Stimulated activated CD8-positive, alpha-beta memory T cell treated with anti-CD3 and anti-CD28 coated beads, Interleukin-4, amount 100 ng/mL, for 24 hours (primary cell): Measurements from ENCODE around the gene ALG9.
"Not testable (repeated sequence)": the region's sequence is repeated elsewhere in the genome, so short reads cannot be mapped to it uniquely, and the experiment has no call there.

Source experiments
- DNase-seq: peaks from one replicate; pipeline ENCODE4 v3.0.0-alpha.2; 2020; ENCODE audit warnings: low read depth

The ALG9 gene, protein sequence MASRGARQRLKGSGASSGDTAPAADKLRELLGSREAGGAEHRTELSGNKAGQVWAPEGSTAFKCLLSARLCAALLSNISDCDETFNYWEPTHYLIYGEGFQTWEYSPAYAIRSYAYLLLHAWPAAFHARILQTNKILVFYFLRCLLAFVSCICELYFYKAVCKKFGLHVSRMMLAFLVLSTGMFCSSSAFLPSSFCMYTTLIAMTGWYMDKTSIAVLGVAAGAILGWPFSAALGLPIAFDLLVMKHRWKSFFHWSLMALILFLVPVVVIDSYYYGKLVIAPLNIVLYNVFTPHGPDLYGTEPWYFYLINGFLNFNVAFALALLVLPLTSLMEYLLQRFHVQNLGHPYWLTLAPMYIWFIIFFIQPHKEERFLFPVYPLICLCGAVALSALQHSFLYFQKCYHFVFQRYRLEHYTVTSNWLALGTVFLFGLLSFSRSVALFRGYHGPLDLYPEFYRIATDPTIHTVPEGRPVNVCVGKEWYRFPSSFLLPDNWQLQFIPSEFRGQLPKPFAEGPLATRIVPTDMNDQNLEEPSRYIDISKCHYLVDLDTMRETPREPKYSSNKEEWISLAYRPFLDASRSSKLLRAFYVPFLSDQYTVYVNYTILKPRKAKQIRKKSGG

GRCh38 chr11:111870886-111871692, at the start of gene ALG9:
Gene ALG9 (minus strand): TSS chr11:111871581. CDS start chr11:111871482, 99 bp downstream.
- peak; percentile 83 for DNase-seq

DNA sequence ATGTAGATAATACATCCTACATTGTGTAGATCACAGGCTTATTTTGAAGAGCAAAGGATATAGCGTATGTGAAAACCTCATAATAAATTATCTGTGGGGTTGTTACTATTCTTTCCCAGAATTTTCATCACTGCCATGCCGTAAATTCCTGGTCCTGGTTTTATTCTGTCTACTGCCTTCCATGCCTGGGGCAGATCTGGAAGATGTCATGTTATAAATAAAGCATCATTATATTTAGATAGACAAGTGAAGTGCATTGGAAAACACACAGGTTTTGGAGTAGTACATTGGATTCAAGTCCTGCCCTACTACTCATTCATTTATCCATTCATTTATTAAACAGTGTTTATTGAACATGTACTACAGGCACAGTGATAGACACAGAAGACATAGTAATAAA, 49.5 kb upstream of the ALG9 start:
- no peak for DNase-seq

GRCh38 chr11:111918390-111919256, 47.2 kb upstream of the ALG9 start, which contains the start of gene C11orf52:
Gene C11orf52 (plus strand): TSS chr11:111918913. CDS start chr11:111918973, 60 bp downstream.
- no peak for DNase-seq

GRCh38 chr11:111917788-111918187, 46.4 kb upstream of the ALG9 start:
- no peak for DNase-seq

- no peak for DNase-seq
These were observed 45.9 kb upstream of the ALG9 start for GRCh38 chr11:111917312-111917711.

DNA sequence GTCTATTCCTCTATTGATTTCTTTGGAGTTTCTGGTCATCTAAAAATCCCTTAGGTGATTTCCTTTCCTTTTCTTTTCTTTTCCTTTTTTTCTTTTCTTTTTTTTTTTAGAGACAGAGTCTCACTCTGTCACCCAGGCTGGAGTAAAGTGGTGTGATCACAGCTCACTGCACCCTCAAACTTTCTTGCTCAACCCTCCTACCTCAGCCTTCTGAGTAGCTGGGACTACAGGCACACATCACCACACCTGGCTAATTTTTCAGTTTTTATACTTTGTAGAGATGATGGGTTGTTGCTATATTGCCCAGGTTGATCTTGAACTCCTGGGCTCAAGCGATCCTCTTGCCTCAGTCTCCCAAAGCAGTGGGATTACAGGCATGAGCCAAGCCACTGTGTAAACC, 45.4 kb upstream of the ALG9 start:
- no peak for DNase-seq

- DNase-seq = no peak
These were observed 42.6 kb upstream of the ALG9 start for GRCh38 chr11:111913997-111914396.

GRCh38 chr11:111913031-111913861, 41.9 kb upstream of the ALG9 start:
- no peak for DNase-seq

GRCh38 chr11:111912535-111912934, 41.2 kb upstream of the ALG9 start, which contains the start of gene HSPB2:
Gene HSPB2 (plus strand): TSS chr11:111912734. CDS start chr11:111912830, 96 bp downstream.
- DNase-seq = no peak

DNA sequence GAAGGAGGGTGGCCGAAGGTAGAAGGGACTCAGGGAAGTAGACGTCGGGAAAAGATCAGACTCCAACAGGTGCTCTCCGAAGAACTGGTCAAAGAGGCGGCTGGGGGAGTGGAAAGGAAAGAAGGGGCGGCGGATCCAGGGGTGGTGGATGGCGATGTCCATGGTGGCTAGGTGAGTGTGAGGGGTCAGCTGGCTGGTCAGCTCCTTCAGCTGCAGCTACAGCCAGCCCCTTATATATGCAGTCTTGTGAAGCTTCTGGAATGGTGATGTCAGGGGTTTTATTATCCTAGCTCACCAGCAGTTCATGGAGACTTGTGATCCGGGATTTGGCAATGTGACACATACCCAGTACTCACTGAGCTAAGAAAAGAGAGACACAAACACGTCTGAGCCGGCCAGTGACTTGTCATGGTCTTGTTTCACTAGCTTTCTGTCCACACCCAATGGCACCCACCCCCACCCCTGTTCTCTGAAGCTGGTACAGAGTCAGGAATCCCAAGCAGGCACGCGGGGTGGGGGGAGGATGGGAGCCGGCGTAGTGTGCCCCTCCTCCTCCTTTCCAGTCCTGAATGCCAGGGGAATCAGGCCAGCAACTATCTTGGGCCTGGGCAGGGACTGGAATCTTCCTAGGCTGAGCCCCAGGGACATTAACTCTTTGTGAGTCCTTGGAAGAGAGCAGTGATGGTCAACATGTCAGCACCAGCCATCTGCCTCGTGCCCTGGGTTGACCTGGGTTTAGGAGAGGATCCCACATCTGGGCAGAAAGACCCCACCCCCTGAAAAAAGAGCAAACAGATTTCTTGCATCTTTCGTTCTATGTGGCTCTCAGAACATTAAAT, 40.4 kb upstream of the ALG9 start, which contains the start of gene CRYAB:
Gene CRYAB, minus strand, starts transcription at position 208 of the 839 bp plus-strand sequence. Its CDS starts 46 bp downstream, at position 162.
- DNase-seq = no peak

- no peak for DNase-seq
These were observed 39.5 kb upstream of the ALG9 start for GRCh38 chr11:111910676-111911562.

- DNase-seq = no peak
These were observed 38.0 kb upstream of the ALG9 start for GRCh38 chr11:111909378-111909777.

GRCh38 chr11:111908639-111909305, 37.4 kb upstream of the ALG9 start:
- DNase-seq = no peak

- no peak for DNase-seq
These were observed 35.3 kb upstream of the ALG9 start for GRCh38 chr11:111906680-111907079.

DNA sequence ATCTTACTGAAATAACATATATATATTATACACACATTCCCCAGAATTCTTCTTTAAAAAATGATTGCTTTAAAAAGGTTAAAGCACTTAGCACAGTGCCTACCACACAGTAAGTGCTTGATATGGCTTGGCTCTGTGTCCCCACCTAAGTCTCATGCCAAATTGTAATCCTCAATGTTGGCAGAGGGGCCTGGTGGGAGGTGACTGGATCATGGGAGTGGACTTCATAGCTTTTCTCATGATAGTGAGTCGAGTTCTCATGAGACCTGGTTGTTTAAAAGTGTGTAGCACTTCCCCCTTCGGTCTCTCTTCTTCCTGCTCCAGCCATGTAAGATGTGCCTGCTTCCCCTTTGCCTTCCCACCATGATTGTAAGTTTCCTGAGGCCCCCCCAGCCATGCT, 34.0 kb upstream of the ALG9 start:
- no peak for DNase-seq

- DNase-seq = no peak
These were observed 15.5 kb upstream of the ALG9 start for GRCh38 chr11:111886844-111887243.

GRCh38 chr11:111886032-111886431, 14.7 kb upstream of the ALG9 start:
- no peak for DNase-seq

GRCh38 chr11:111885053-111885452, 13.7 kb upstream of the ALG9 start:
- not testable (repeated sequence) for DNase-seq
